Rectal smooth muscle tissue (tissue), 1 donor: ENCODE measurements around the gene BCLAF3.

Experiments used
- H3K27ac ChIP-seq: one replicate; pipeline ENCODE4 v1.7.0; 2013; ENCODE audit warnings: low read depth, low read length, inconsistent platforms
- H3K27me3 ChIP-seq: one replicate; pipeline ENCODE4 v1.7.0; 2013; ENCODE audit warnings: low read length; ENCODE audit not compliant: control insufficient read depth, insufficient read depth
- H3K36me3 ChIP-seq: one replicate; pipeline ENCODE4 v1.7.0; 2013; ENCODE audit warnings: low read length; ENCODE audit not compliant: control insufficient read depth, insufficient read depth
- H3K4me1 ChIP-seq: one replicate; pipeline ENCODE4 v1.7.0; 2013; ENCODE audit warnings: low read length; ENCODE audit not compliant: control insufficient read depth, insufficient read depth
- H3K4me3 ChIP-seq: one replicate; pipeline ENCODE4 v1.7.0; 2013; ENCODE audit warnings: low read length
- H3K9ac ChIP-seq: one replicate; pipeline ENCODE4 v1.7.0; 2013; ENCODE audit warnings: low read length

The BCLAF3 gene

DNA sequence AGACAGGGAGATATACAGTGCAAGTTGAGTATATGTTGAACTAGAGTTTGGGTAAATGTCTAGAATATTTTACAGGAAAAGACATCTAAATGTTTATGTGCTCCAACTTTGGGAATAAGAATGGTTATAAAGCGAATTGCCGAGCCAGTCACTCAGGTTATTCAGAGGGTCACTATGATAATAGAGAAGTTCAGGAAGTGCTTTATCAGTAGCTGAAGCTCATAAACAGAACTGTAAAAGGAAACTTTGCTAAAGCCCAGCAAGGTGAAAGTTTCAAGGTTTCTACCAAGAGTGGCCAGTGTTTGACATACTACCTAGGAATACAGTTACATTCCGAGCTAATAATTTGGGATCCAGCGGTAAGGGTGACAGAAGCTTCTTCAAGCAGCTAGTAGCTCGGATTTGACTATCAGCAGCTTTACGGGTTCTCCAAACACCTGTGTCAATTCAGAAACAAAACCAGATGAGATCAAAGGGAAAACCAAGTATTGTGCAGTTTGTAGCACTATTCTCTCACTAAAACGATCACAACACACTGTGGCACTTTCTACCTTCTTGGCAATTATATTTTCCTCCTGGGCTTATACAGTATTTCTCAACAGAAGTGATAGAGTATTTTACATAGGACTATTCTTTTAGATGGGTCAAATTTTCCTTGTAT, 17.2 kb upstream of the BCLAF3 start:
- H3K4me3 ChIP-seq: no peak overlapping the region
- no peaks in the 10 kb centered on the region for H3K4me1 ChIP-seq

DNA sequence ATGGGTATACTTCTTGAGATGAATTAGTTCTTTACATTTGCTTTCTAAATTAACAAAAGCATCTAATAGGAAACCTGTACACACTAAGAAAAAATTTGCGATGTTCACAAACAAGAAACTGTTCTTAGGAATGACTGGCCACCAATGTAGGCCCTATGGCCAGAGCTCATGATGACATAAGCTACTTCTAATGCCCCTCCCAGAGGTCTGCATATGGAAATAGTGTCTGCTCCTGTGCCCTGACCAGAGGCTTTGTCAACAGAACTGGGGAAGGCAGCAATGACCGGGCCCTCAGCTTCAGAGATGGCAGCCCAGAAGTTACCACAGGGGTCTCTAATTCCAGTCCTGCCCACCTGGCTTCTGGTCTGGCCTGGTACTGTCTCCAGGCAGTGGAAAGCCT, 15.0 kb upstream of the BCLAF3 start:
- no peak overlapping the region for H3K27ac ChIP-seq
- no peaks in the 10 kb centered on the region for H3K27me3 ChIP-seq
- no peak overlapping the region for H3K9ac ChIP-seq
- H3K4me3 ChIP-seq: no peak overlapping the region
- no peaks in the 10 kb centered on the region for H3K36me3 ChIP-seq
- no peaks in the 10 kb centered on the region for H3K4me1 ChIP-seq

More for the DNA sequence above, 17.2 kb upstream of the BCLAF3 start:
- no peak overlapping the region for H3K9ac ChIP-seq
- H3K27ac ChIP-seq: no peak overlapping the region
- no peaks in the 10 kb centered on the region for H3K36me3 ChIP-seq
- H3K27me3 ChIP-seq: no peaks in the 10 kb centered on the region

DNA sequence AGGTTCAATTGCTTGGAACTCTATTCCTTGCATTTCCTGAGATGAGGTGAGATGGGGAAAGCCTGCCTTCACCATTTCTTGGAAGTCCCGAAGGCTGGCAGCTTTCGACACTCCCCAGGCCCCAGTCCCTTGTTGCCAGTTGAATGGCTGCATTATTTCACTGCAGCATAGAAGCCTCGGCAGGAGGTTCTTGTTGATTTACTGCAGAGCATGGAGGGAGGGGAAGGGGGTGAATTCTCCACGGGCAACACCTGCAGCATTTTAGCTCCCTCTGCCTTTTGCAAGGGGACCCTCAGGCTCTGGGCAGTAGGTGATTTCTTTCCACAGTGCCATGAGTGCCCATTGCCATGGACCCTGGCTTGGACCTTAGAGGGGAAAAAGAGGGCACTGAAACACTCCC, 10.7 kb upstream of the BCLAF3 start:
- H3K9ac ChIP-seq: no peak overlapping the region
- H3K27me3 ChIP-seq: no peaks in the 10 kb centered on the region
- no peaks in the 10 kb centered on the region for H3K4me1 ChIP-seq
- no peaks in the 10 kb centered on the region for H3K36me3 ChIP-seq
- no peak overlapping the region for H3K27ac ChIP-seq
- no peak overlapping the region for H3K4me3 ChIP-seq

DNA sequence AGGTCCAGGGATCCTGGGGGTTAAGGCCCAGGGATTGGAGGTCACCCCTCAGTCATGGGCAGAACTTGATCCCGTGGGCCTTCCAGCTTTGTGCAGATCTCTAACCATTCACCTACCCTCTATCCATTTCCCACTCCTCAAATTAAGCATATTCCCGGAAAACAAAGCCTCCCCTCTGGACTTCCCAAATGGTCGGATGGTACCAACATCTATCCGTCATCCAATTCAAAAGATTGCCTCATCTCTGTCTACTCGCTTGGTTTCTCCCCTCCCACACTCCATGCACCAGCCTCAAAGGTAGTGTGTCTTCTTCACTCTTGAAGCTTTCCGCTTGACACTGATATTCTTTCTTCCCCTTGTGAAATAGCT, 473 bp upstream of the BCLAF3 start:
- Histone ChIP-seq H3K9ac (no peak overlapping the region), H3K27ac (peak overlapping the region; percentile 65), H3K27me3 (no peaks in the 10 kb centered on the region), H3K4me3 (peak overlapping the region; percentile 31), H3K4me1 (no peaks in the 10 kb centered on the region), H3K36me3 (no peaks in the 10 kb centered on the region)

DNA sequence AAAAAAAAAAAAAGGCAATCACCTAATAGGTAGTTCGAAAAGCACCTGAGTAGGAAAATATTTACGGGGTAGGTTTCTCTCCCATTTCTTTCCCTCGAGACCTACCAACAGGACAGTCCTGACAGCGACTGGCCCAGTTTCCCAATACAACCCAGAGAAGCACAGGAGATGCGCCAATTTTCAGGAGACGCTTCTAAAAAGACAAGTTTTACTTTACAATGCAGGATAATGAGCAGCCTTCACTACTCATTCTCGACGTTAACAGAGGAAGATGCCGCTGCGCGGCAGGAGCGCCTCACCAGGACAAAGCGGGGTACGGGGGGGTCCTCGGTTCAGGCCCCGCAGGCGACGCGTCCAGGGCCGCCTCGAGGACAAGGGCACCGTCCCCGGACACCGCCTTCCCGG, 708 bp downstream of the BCLAF3 start:
- Histone ChIP-seq H3K4me3 (peak overlapping the region; percentile 71), H3K9ac (no peak overlapping the region), H3K4me1 (no peaks in the 10 kb centered on the region), H3K36me3 (no peaks in the 10 kb centered on the region), H3K27ac (peak overlapping the region; percentile 51), H3K27me3 (no peaks in the 10 kb centered on the region)

DNA sequence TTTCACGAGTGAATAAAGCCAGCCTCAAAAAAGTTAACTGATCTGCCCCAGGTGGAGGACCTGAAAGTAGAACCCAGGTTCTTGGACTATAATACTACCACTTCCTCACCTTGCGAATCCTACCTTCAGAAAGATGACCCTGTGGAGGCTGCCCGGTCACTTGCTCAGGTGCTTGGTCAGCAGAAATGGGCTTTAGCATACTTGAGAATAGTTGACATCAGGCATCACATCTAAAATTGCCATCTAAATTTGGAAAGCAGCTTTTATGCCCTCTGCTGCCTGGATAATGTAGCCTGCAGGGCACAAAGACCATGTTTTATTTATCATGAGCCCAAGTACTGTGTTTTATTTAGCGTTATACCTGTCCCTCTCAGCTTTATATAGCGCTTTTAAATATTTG, 3.0 kb downstream of the BCLAF3 start:
- no peak overlapping the region for H3K4me3 ChIP-seq
- H3K27me3 ChIP-seq: no peaks in the 10 kb centered on the region
- no peak overlapping the region for H3K27ac ChIP-seq
- H3K4me1 ChIP-seq: no peaks in the 10 kb centered on the region
- no peaks in the 10 kb centered on the region for H3K36me3 ChIP-seq
- no peak overlapping the region for H3K9ac ChIP-seq

DNA sequence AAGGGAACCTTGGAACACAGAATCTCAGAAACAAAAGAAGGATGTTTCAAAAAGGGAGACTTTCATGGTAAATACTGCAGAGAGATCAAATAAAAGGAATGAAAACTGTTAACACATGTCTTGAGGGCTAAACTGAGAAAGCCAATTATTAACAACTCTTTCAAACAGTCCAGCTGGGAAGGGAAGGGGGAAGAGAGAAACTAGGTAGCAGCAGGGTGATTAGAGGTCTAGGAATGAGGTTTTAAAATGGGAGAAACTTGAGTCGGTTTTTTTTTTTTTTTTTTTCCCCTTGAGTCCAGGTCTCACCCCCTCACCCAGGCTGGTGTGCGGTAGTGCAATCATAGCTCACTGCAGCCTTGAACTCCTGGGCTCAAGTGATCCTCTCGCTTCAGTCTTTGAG, 4.3 kb downstream of the BCLAF3 start:
- Histone ChIP-seq H3K4me1 (no peaks in the 10 kb centered on the region), H3K27me3 (no peaks in the 10 kb centered on the region), H3K4me3 (no peak overlapping the region), H3K9ac (no peak overlapping the region), H3K36me3 (no peaks in the 10 kb centered on the region), H3K27ac (no peak overlapping the region)

DNA sequence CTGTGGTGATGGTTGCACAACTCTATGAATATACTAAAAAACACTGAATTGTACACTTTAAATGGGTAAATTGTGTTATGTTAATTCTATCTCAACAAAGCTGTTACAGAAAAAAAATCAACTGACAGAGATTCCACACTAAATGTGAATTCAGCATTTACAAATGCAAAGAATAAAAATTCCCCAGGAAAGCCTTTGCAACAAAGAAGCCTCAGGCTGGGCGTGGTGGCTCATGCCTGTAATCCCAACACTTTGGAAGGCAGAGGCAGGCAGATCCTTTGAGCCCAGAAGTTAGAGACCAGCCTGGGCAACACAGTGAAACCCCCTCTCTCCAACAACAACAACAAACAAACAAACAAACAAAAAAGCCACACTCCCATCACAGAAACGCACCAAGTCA, 8.9 kb downstream of the BCLAF3 start:
- Histone ChIP-seq H3K9ac (no peak overlapping the region), H3K36me3 (no peaks in the 10 kb centered on the region), H3K27ac (no peak overlapping the region), H3K4me1 (no peaks in the 10 kb centered on the region), H3K4me3 (no peak overlapping the region), H3K27me3 (no peaks in the 10 kb centered on the region)

DNA sequence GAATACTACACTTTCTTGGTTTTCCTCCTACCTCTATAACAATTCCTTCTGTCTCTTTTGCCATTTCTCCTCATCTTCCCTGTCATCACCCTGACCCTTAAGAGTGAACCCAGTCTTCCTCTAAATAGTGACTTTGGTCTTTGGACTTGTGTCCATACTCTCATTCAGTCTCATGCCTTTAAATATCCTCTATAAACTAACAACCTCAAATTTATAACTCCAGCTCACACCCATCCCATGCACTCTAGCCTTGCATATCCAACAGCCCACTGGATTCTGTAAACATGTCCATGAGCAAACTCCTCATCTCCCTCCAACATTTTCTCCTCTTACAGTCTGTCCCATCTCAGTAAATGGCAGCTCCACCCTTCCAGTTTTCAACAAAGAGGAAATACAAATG, 15.0 kb downstream of the BCLAF3 start:
- Histone ChIP-seq H3K27ac (no peak overlapping the region), H3K9ac (no peak overlapping the region), H3K4me3 (no peak overlapping the region), H3K27me3 (no peaks in the 10 kb centered on the region), H3K36me3 (no peaks in the 10 kb centered on the region), H3K4me1 (no peaks in the 10 kb centered on the region)

DNA sequence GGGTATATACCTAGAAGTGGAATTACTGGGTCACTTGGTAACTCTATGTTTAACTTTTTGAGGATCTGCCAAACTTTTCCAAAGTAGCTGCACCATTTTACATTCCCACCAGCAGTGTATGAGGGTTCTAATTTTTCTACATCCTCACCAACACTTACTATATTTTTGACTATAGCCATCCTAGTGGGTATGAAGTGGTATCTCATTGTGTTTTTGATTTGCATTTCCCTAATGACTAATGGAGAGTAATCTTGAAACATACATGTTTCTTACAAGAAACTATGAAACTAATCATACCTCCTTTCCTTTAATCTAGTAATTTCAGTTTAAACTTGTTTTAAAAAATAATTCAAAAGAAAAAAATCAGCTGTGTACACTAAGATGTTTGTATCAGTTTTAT, 17.9 kb downstream of the BCLAF3 start:
- H3K27ac ChIP-seq: no peak overlapping the region
- no peak overlapping the region for H3K4me3 ChIP-seq
- H3K4me1 ChIP-seq: no peaks in the 10 kb centered on the region

DNA sequence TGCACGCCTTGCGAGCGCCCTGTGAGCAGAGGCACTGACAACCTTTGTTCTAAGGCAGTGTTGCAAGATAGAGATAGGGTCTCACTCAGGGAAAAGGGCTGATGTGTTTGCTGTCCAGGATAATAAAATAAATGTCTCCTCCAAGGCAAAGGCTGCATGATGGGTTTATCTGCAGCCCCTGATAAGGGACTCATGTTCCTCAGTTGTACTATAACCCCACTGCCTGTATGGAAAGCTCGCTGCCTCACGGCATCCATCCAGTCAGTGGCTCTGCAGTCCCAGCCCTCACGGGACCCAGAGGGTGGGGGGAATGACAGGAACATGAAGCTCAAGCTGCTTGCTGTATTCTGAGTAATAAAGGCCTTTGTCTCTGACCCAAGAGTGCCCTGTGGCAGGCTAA, 22.6 kb downstream of the BCLAF3 start:
- Histone ChIP-seq H3K4me3 (no peak overlapping the region), H3K27me3 (no peaks in the 10 kb centered on the region), H3K36me3 (peaks cover 4% of the 10 kb centered on the region), H3K9ac (no peak overlapping the region), H3K27ac (no peak overlapping the region), H3K4me1 (no peaks in the 10 kb centered on the region)

More for the DNA sequence above, 17.9 kb downstream of the BCLAF3 start:
- H3K36me3 ChIP-seq: no peaks in the 10 kb centered on the region
- H3K27me3 ChIP-seq: no peaks in the 10 kb centered on the region
- no peak overlapping the region for H3K9ac ChIP-seq

DNA sequence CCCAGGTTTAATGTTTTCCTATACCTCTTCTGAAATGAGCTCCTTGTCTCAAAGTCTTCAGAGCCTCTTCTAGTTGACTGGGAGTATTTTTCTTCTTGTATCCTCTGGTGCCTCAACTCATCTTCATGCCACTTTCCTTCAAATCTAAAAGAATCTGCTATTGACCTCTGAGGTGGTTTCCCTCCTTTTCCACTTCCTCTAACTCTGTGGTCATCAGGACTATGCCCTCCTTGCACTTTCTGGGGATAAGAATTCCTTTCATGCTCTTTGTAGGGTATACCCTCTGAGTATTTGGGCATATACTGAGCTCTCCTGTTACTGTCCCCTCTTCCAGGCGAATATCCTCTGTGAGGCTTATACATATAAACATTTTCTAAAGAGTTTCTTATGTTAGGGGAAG, 24.8 kb downstream of the BCLAF3 start:
- H3K9ac ChIP-seq: no peak overlapping the region

DNA sequence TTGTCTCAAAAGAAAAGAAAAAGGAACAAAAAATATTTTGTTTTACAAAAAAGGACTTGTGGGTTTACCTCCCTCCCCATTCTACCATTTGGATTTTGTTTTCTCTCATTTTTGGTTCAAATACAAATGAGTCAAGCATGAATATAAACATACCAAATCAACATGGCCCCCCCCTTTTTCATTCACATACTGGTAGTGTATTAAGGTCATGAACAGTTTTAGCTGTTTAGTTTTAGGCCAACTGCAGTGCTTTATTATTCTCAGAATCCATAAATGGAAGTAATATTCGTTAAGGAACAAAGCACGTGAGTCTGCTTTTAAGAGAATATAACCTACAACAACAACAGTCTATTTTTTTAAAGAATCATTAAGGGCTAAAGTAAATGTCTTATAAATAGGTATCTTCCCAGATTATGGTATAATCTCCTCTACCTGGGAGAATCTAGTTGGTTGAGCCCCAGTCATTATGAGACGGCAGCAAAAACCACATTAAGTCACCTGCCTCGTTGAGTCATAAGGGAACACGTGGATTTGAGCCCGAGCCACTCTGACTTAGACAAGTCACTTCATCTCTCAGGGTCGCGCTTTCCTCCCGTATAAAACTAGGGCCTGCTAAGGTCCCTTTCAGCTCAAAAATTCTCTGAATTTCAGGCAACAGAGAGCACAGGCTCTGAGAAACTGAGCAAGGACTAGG, 26.7 kb downstream of the BCLAF3 start:
- H3K36me3 ChIP-seq: peaks cover 4% of the 10 kb centered on the region
- H3K27me3 ChIP-seq: no peaks in the 10 kb centered on the region
- H3K27ac ChIP-seq: no peak overlapping the region
- no peak overlapping the region for H3K4me3 ChIP-seq
- no peaks in the 10 kb centered on the region for H3K4me1 ChIP-seq
- no peak overlapping the region for H3K9ac ChIP-seq

More for the DNA sequence above, 24.8 kb downstream of the BCLAF3 start:
- H3K27me3 ChIP-seq: no peaks in the 10 kb centered on the region
- no peak overlapping the region for H3K27ac ChIP-seq
- H3K4me3 ChIP-seq: no peak overlapping the region
- peaks cover 4% of the 10 kb centered on the region for H3K36me3 ChIP-seq
- no peaks in the 10 kb centered on the region for H3K4me1 ChIP-seq
